ENCODE results near the gene METTL22. TPM values are rescaled to one million over a fixed set of nuclear protein-coding genes. Genes with fewer than 3 reads are reported as not detected.
A peak's percentile ranks its signal among the peaks of the same experiment; 100 is the strongest.
"Not testable (repeated sequence)": the region's sequence is repeated elsewhere in the genome, so short reads cannot be mapped to it uniquely, and the experiment has no call there.

The METTL22 gene
- total RNA-seq, 2 experiments from 2014 or later: 25.7 to 27.6 TPM

DNA sequence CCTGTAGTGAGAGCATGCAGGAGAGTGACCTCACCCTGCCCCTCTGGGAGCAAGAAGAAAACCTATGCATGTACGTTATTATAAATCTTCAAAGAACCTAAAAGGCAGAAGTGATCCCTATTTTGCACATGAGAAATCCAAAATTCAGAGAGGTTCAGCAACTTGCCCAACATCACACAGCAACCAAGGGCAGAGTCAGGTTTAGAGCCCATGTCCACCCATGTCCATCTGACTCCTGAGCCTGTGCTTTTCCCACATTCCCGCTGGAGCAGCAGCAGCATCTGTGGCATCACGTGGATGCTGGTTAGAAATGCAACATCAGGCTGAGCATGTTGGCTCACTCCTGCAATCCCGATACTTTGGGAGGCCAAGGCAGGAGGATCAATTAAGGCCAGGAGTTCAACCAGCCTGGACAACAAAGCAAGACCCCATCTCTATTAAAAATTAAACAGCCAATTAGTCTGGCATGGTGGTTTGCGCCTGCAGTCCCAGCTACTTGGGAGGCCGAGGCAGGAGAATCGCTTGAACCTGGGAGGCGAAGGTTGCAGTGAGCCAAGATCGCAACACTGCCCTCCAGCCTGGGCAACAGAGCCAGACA lies 26.3 kb downstream of the METTL22 start:
- Mint-ChIP-seq H3K4me3 (no peak overlapping the region), H3K27ac (no peak overlapping the region), H3K9me3 (no peaks in the 10 kb centered on the region), H3K4me1 (peaks cover 17% of the 10 kb centered on the region), H3K27me3 (no peaks in the 10 kb centered on the region), H3K36me3 (ENCODE audit: low read depth) (peaks cover 44% of the 10 kb centered on the region)
- POLR2A ChIA-PET: no interaction called here
- CTCF ChIA-PET: no interaction called here
- DNase-seq: no peak

GRCh38 chr16:8648877-8649276 lies 27.4 kb downstream of the METTL22 start:
- no peaks in the 10 kb centered on the region for H3K27me3 Mint-ChIP-seq
- no peak for DNase-seq
- CTCF ChIA-PET: no interaction called here
- H3K9me3 Mint-ChIP-seq: no peaks in the 10 kb centered on the region
- POLR2A ChIA-PET: no interaction called here
- peaks cover 35% of the 10 kb centered on the region for H3K36me3 Mint-ChIP-seq (ENCODE audit: low read depth)
- peaks cover 17% of the 10 kb centered on the region for H3K4me1 Mint-ChIP-seq
- H3K4me3 Mint-ChIP-seq: no peak overlapping the region
- no peak overlapping the region for H3K27ac Mint-ChIP-seq

DNA sequence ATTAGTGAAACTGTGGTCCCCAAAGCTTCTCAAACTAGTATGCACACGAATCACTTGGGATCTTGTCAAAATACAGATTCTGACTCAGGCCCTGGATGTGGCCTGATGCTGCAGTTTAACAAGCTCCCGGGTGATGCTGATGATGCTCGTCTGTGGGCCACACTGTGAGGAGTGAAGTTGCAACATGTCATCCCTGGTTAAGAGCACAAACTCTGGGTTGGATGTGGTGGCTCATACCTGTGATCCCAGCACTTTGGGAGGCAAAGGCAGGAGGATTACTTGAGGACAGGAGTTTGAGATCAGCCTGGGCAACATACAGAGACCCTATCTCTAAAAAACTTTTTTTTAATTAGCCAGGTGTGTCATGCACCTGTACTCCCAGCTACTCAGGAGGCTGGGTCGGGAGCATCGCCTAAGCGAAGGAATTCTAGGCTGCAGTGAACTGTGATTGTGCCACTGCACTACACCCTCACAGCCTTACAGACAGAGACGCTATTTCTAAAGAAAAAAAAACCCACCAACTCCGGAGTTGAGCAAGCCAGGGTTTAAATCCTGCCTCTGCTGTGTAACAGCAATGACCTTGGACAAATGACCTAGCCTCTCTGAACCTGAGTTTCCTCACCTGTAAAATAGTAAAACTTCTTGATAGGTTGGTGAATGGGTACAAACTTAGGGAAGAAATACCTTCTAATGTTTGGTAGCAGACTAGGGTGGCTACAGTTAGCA lies 28.5 kb downstream of the METTL22 start:
- Mint-ChIP-seq H3K9me3 (no peaks in the 10 kb centered on the region), H3K27me3 (no peaks in the 10 kb centered on the region)

DNA sequence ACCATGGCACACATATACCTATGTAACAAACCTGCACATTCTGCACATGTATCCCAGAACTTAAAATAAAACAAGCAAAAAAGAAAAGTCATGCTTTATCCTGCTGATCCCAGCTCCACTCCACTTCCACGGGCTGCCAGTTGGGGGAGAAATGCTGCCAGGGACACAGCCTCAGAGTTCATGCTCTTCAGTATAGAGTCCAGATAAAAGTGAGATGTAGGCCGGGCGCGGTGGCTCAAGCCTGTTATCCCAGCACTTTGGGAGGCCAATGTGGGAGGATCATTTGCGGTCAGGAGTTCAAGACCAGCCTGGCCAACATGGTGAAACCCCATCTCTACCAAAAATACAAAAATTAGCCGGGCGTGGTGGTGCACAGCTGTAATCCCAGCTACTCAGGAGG lies 30.5 kb downstream of the METTL22 start:
- H3K27me3 Mint-ChIP-seq; DNase-seq; H3K4me1 Mint-ChIP-seq; H3K36me3 Mint-ChIP-seq (ENCODE audit: low read depth); POLR2A ChIA-PET; H3K4me3 Mint-ChIP-seq; H3K27ac Mint-ChIP-seq; H3K9me3 Mint-ChIP-seq: not testable (repeated sequence)
- CTCF ChIA-PET: interaction anchor here (0.6 to 0.7 kb wide), 2 partner anchors 37 to 61 kb away, joined by 4 to 7 read pairs; no protein-coding TSS in a partner anchor

More for the DNA sequence above, 28.5 kb downstream of the METTL22 start:
- peaks cover 7% of the 10 kb centered on the region for H3K4me1 Mint-ChIP-seq
- POLR2A ChIA-PET: no interaction called here
- no peak for DNase-seq
- H3K4me3 Mint-ChIP-seq: no peak overlapping the region
- H3K36me3 Mint-ChIP-seq (ENCODE audit: low read depth): peaks cover 24% of the 10 kb centered on the region
- CTCF ChIA-PET: no interaction called here
- no peak overlapping the region for H3K27ac Mint-ChIP-seq

DNA sequence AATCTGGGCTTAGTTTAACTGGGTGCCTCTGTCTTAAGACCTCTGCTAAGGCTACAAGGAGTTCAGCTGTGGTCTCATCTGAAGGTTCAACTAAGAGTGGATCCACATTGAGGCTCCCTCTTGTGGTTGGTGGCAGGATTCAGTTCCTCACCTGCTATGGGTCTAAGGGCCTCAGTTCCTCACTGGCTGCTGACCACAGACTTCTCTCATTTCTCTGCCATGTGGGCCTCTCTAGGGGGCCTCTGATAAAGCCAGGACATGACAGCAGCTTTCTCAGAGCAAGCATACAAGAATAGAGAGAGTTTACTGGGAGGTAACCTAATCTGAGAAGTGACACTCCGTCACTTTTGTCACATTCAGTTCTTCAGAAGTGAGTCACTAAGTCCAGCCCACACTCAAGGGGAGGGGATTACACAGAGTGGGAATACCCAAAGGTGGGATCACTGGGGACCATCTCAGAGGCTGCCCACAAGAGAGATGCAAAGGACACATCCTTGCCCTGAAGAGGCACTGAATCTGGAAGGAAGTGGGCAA lies 33.8 kb downstream of the METTL22 start:
- H3K36me3 Mint-ChIP-seq (ENCODE audit: low read depth): no peaks in the 10 kb centered on the region
- peak; percentile 50 for DNase-seq
- no peak overlapping the region for H3K27ac Mint-ChIP-seq
- no peaks in the 10 kb centered on the region for H3K27me3 Mint-ChIP-seq
- CTCF ChIA-PET: interaction anchor here (0.6 to 2.2 kb wide), 8 partner anchors 8 to 484 kb away, joined by 3 to 11 read pairs (median 4); no protein-coding TSS in a partner anchor
- peaks cover 5% of the 10 kb centered on the region for H3K4me1 Mint-ChIP-seq
- no peak overlapping the region for H3K4me3 Mint-ChIP-seq
- H3K9me3 Mint-ChIP-seq: no peaks in the 10 kb centered on the region
- POLR2A ChIA-PET: no interaction called here

GRCh38 chr16:8656376-8656775 lies 34.9 kb downstream of the METTL22 start:
- ChIA-PET POLR2A (no interaction called here), CTCF (interaction anchor here (1.3 to 2.2 kb wide), 3 partner anchors 10 to 224 kb away, joined by 3 to 7 read pairs (median 5); no protein-coding TSS in a partner anchor)
- no peak overlapping the region for H3K27ac Mint-ChIP-seq
- DNase-seq: no peak
- no peak overlapping the region for H3K4me3 Mint-ChIP-seq
- H3K27me3 Mint-ChIP-seq: no peaks in the 10 kb centered on the region
- H3K4me1 Mint-ChIP-seq: peaks cover 5% of the 10 kb centered on the region
- H3K9me3 Mint-ChIP-seq: no peaks in the 10 kb centered on the region
- no peaks in the 10 kb centered on the region for H3K36me3 Mint-ChIP-seq (ENCODE audit: low read depth)

GRCh38 chr16:8660841-8661301 lies 39.4 kb downstream of the METTL22 start:
- Mint-ChIP-seq H3K27me3 (no peaks in the 10 kb centered on the region), H3K27ac (no peak overlapping the region), H3K9me3 (no peaks in the 10 kb centered on the region), H3K4me3 (no peak overlapping the region), H3K4me1 (no peaks in the 10 kb centered on the region), H3K36me3 (ENCODE audit: low read depth) (no peaks in the 10 kb centered on the region)
- DNase-seq: peak; percentile 64
- ChIA-PET CTCF (interaction anchor here (0.7 to 4.8 kb wide), 5 partner anchors 22 to 449 kb away, joined by 3 to 24 read pairs (median 3); no protein-coding TSS in a partner anchor), POLR2A (no interaction called here)

DNA sequence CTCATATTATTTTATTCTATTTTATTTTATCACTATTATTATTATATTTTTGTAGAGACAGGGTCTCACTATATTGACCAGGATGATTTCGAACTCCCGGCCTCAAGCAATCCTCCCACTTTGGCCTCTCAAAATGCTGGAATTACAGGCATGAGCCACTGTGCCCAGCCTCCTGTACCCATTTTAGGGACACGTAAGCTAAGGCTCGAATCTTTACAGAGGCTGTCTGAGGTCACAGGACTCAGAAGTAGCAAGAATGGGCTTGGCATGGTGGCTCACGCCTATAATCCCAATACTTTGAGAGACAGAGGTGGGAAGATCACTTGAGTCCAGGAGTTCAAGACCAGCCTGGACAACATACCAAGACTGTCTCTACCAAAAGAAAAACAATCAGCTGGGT lies 40.2 kb downstream of the METTL22 start:
- CTCF ChIA-PET: interaction anchor here (1.1 to 4.8 kb wide), 4 partner anchors 23 to 275 kb away, joined by 3 to 24 read pairs (median 8); no protein-coding TSS in a partner anchor
- Mint-ChIP-seq H3K36me3 (ENCODE audit: low read depth) (no peaks in the 10 kb centered on the region), H3K4me1 (no peaks in the 10 kb centered on the region), H3K9me3 (no peaks in the 10 kb centered on the region), H3K4me3 (no peak overlapping the region), H3K27ac (no peak overlapping the region), H3K27me3 (no peaks in the 10 kb centered on the region)
- no peak for DNase-seq
- POLR2A ChIA-PET: interaction anchor here (1.5 kb wide), 1 partner anchor 11 kb away, joined by 4 read pairs; no protein-coding TSS in a partner anchor

- no peaks in the 10 kb centered on the region for H3K9me3 Mint-ChIP-seq
- ChIA-PET CTCF (interaction anchor here (1.8 to 4.8 kb wide), 2 partner anchors 9 to 217 kb away, joined by 4 to 24 read pairs; no protein-coding TSS in a partner anchor), POLR2A (interaction anchor here (1.5 kb wide), 1 partner anchor 9 kb away, joined by 4 read pairs; no protein-coding TSS in a partner anchor)
- DNase-seq: no peak
- no peak overlapping the region for H3K27ac Mint-ChIP-seq
- no peaks in the 10 kb centered on the region for H3K36me3 Mint-ChIP-seq (ENCODE audit: low read depth)
- H3K4me1 Mint-ChIP-seq: no peaks in the 10 kb centered on the region
- H3K27me3 Mint-ChIP-seq: no peaks in the 10 kb centered on the region
- no peak overlapping the region for H3K4me3 Mint-ChIP-seq
Observed at GRCh38 chr16:8663192-8664089, 41.9 kb downstream of the METTL22 start.

GRCh38 chr16:8665529-8665928 lies 44.0 kb downstream of the METTL22 start:
- no peaks in the 10 kb centered on the region for H3K4me1 Mint-ChIP-seq
- H3K27me3 Mint-ChIP-seq: no peaks in the 10 kb centered on the region
- ChIA-PET CTCF (interaction anchor here (1.7 kb wide), 1 partner anchor 9 kb away, joined by 7 read pairs; no protein-coding TSS in a partner anchor), POLR2A (no interaction called here)
- no peaks in the 10 kb centered on the region for H3K9me3 Mint-ChIP-seq
- DNase-seq: no peak
- H3K36me3 Mint-ChIP-seq (ENCODE audit: low read depth): no peaks in the 10 kb centered on the region
- no peak overlapping the region for H3K4me3 Mint-ChIP-seq
- no peak overlapping the region for H3K27ac Mint-ChIP-seq

- ChIA-PET POLR2A (interaction anchor here (1.1 kb wide), 1 partner anchor 10 kb away, joined by 6 read pairs; no protein-coding TSS in a partner anchor), CTCF (interaction anchor here (0.7 to 1.2 kb wide), 3 partner anchors 9 to 30 kb away, joined by 3 to 4 read pairs (median 3); no protein-coding TSS in a partner anchor)
- no peaks in the 10 kb centered on the region for H3K4me1 Mint-ChIP-seq
- H3K9me3 Mint-ChIP-seq: no peaks in the 10 kb centered on the region
- H3K36me3 Mint-ChIP-seq (ENCODE audit: low read depth): no peaks in the 10 kb centered on the region
- H3K27ac Mint-ChIP-seq: no peak overlapping the region
- no peak for DNase-seq
- no peak overlapping the region for H3K4me3 Mint-ChIP-seq
- no peaks in the 10 kb centered on the region for H3K27me3 Mint-ChIP-seq
Observed at GRCh38 chr16:8667492-8667891, 46.0 kb downstream of the METTL22 start.

DNA sequence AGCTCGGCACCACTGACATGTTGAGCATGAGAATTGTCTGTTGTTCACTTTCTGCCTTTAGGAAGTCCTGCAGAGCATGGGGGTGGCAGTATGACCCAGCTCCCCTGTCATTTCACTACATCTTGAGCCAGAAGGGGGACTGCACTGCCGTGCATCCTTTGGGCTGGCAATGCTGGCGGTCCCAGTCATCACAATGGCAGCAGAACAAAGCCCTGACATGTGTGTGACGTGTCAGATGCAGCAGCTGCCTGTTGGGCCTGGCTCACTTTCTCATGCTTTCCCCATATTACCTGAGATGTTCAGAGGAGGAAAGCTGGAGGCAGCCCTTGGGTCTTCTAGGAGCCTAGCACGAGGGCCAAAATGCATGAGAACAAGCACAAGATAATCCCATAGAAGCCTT lies 46.6 kb downstream of the METTL22 start:
- no peaks in the 10 kb centered on the region for H3K27me3 Mint-ChIP-seq
- H3K4me1 Mint-ChIP-seq: no peaks in the 10 kb centered on the region
- H3K27ac Mint-ChIP-seq: no peak overlapping the region
- no peak for DNase-seq
- ChIA-PET CTCF (interaction anchor here (0.7 to 1.2 kb wide), 3 partner anchors 9 to 31 kb away, joined by 3 to 4 read pairs (median 3); no protein-coding TSS in a partner anchor), POLR2A (interaction anchor here (0.9 to 1.2 kb wide), 3 partner anchors 9 to 201 kb away, joined by 3 to 6 read pairs (median 4); partner anchors contain the start of gene CARHSP1)
- H3K4me3 Mint-ChIP-seq: no peak overlapping the region
- no peaks in the 10 kb centered on the region for H3K36me3 Mint-ChIP-seq (ENCODE audit: low read depth)
- H3K9me3 Mint-ChIP-seq: no peaks in the 10 kb centered on the region

Measured in activated CD4-positive, alpha-beta memory T cell treated with anti-CD3 and anti-CD28 coated beads, Interleukin-2, amount 10 ng/mL, durations not matched to agents 7 days and 5 days (primary cell).